HG03571 (cell line): Measurements from ENCODE around the gene IL9R.
A peak's percentile ranks its signal among the peaks of the same experiment; 100 is the strongest.
"Not testable (repeated sequence)": the region's sequence is repeated elsewhere in the genome, so short reads cannot be mapped to it uniquely, and the experiment has no call there.

ENCODE experiments used
- ATAC-seq: cut with Tn5 transposase; IDR thresholded peaks from one replicate; pipeline ENCODE4 v1.9.1; 2021; ENCODE audit not compliant: unreplicated experiment

The IL9R gene

GRCh38 chrX:155997436-155997835, at the start of gene IL9R:
TSS of gene IL9R (plus strand) at chrX:155997696. CDS start at chrX:155997760, 64 bp downstream.
- peak; percentile 79 for ATAC-seq

DNA sequence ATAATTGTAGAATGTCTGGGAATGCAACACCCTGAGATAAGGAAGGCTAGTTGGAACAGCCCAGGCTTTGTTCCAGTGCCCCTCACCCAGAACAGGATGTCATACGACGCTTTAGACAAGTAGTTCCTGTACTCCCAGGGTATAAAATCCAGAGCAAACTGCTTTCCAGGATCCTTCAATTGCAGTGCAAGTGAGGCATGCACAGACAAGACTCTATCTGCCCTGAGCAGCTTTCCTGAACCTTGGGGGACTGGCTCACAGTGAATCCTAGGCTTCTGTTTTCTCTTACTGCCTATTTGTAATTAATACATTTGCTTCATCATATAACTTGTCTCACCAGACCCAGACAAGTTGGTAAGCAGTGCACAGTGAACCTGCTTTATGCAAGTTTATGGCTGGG, 48.4 kb upstream of the IL9R start:
- ATAC-seq, result no peak

DNA sequence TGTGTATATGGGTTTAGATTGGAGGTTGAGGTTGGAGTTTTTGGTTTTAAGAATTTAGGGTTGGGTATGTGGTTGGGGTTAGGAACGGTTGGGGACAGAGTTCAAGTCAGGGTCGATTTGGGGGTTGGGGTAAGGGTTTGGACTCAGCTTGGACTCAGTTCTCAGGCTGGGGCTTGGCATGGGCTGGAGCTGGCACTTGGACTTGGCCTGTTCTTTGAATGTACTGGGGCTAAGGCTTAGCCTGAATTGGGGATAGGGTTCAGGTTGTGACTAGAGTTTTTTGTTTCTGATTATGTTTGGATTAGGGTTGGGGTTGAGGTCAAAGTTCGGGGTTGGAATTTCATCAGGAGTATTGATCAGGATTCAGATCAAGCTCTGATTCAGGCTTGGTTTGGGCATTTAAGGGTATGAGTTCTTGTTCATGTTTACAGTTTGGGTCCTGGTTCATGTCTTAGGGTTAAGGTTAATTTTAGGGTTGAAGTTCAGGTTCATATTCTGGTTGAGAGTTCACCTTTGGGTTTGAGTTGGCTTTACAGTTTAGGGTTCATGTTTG, 46.2 kb upstream of the IL9R start:
- ATAC-seq, result no peak

- no peak for ATAC-seq
Measured at GRCh38 chrX:155953055-155953454, 44.4 kb upstream of the IL9R start.

DNA sequence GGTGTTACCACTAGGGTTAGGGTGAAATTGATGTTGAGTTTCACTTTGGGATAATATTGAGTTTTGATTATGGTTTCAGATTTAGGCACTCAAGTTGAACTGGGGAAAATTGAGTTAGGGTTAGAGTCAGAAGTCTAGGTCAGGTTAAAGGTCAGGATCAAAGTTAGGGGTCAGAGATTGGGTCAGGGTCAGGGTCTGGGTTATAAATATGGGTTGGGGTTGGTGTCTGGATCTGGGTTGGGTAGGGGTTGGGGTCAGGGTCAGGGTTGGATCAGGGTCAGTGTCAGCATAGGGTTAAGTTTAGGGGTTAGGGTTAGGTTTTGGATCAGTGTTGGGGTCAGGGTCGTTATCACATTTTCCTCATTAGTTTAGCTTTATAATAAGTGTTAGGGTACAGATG, 42.7 kb upstream of the IL9R start:
- ATAC-seq, result no peak

DNA sequence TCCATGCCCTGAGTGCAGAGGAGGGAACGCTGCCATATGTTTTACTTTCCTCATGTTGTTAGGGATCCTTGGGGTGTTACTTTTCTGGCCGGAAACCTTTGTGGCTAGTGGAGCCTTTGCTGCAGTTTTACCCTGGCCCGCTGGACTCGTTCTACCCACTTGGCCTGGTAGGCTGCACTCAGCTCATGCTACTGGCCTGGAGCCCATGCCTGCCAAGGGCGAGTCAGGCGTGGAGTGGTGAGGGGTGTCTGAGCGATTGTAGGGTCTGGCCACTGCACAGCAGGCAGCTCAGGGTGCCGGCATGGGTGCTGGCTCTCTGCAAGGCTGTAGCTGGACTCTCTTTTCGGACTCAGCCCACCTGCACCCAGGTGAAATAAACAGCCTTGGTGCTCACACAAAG, 41.4 kb upstream of the IL9R start:
- ATAC-seq, result no peak

DNA sequence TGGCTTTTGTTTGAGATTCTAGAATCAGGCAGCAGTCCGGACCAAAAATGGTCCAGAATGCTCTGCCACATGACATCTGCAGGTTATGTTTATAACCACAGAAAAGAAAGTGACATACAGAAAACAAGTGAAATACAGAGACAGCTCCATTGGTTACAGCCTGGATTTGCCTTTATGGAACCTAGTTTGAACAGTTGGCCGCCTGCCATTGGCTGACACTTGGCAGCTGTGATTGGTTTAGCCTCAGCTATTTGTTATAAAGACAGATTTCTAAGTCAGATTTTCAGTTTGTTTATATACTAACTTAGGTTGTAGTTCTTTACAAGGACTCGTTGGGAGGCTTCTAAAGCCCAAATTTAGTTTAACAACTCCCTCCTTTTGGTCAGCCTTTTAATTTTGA, 40.8 kb upstream of the IL9R start:
- no peak for ATAC-seq

GRCh38 chrX:155957843-155958242, 39.7 kb upstream of the IL9R start:
- ATAC-seq, result no peak

DNA sequence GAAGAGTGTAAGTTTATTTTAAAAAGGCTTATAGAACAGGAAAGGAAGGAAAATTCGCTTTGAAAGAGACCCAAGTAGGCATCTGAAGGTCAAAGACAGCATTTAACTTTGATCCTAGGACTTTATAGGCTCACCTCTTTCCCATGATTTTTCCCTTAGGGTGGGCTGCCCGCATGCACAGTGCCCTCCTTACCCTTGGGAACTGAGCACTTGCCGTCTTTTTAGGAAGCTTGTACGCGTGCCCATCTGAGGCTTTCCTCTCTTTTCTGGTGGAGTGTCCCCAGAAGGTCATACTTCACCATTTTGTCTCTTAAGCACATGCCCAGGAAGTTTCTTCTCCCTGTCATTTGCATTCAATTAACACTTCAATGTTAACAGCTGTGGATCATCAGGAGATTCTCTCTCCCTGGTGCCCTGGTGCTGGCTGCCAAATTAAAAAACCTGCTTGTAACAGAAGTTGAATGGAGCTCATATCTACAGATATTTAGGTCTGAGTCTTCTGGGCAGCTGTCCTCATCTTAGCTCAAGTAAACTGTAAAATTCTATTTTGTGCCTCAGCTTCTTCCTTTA, 38.4 kb upstream of the IL9R start:
- no peak for ATAC-seq

DNA sequence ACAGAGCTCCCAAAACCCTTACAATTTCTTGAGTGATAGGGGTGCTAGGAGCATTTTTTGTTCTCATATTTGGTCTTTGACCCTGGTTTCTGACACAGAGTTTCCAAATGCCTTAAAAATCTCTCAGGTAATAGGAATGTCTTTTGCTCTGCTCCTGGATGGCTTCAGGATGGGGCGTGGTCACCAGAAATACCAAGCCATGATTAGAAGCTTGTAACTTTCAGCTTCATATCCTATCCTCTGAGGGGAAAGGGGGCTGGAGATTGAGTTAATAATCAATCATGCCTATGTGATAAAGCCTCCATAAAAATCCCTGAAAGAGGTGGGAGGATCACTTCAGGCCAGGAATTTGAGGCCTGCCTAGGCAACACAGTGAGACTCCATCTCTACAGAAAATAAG, 34.6 kb upstream of the IL9R start:
- no peak for ATAC-seq

DNA sequence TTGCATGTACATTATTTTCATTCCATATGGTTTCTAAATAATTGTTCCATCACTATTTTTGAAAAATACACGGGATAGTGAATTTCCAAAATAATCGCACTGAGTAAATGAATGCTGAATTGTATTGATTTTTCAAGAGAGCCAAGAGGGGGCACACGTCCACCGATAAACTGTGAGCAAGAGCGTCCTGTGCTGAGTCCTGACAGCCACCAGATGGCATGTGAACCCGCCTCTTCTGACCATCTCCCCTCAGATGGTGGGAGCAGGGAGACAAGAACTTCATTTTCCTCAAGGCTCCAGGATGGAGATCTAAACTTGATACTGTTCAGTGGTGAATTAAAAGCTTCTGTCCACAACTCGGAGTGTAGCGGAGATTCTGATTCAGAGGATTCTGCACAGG, 30.6 kb upstream of the IL9R start:
- ATAC-seq, result no peak

DNA sequence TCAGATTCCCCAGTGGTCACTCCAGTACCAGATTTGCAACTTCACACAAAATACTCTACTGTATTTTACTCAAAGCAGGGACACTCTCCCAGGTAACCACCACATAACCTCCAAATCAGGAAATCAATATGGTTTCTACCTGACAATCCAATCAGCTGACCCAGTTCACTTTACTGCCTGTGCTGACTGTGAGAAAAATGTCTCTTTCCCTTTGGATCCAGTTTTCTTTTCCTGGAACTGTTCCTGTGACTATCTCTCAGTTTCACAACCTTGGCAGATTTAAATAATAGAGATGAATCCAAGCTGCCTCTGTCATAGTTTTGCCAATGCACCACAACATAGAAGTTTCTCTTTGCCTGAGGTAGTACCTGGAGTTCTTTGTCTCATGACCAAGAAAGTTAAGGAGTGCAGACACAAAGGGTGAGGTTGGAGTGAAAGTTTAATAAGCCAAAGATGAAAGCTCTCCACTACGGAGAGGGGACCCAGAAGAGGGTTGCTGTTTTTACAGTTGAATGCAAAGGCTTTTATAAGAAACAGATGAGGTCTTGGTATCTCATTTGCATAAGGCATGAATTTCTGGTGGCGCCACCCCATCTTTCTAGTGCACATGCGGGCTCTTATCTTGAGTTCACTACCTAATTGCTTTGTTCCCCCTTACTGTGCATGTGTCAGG, 29.7 kb upstream of the IL9R start:
- no peak for ATAC-seq

GRCh38 chrX:155968326-155968661, 29.2 kb upstream of the IL9R start:
- no peak for ATAC-seq

- no peak for ATAC-seq
Measured at GRCh38 chrX:155968791-155969190, 28.7 kb upstream of the IL9R start.

DNA sequence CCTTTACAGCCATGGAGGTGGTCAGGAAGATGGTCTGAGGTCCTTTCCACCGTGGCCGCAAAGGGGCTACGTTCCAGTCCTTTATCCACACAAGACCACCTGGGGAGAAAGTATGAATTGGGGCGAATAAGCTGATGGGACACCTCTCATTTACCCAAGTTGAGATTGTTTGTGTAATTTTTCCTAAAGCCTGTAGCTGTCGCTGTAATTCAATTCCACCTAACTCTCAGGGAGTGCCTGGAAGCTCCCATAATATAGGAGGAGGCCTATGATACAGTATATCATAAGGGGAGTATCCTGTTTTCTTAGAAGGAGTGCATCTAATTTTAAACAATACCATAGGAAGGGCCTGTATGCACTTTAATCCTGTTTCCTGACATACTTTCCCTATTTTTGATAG, 25.8 kb upstream of the IL9R start:
- not testable (repeated sequence) for ATAC-seq

DNA sequence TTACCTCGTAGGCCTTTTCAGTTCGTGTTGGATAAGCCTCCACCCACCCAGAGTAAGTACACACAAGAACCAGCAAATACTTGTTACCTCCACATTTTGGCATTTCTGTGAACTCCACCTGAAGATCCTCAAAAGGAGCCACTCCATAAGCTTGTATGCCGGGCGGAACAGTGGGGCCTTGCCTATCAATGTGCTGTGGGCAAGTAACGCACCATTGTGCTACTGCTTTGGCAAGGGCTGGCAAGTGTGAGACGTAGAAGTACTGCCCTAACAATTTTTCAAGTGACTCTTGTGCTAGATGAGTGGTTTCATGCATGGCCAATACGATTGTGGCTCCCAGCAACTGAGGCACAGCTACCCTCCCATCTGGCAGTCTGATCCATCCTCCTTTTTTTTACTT, 25.3 kb upstream of the IL9R start:
- ATAC-seq, result not testable (repeated sequence)

DNA sequence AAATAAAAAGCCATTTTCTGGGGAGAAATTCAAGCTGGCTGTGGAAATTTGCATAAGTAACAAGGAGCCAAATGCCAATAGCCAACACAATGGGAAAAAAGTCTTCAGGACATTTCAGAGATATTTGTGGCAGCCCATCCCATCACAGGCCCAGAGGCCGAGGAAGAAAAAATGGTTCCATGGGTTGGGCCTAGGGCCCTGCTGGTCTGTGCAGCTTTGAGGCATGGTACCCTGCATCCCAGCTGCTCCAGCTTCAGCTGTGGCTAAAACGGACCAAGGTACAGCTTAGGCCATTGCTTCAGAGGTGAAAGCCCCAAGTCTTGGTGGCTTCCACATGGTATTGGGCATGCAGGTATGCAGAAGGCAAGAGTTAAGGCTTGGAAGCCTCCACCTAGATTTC, 14.2 kb upstream of the IL9R start:
- ATAC-seq, result no peak

DNA sequence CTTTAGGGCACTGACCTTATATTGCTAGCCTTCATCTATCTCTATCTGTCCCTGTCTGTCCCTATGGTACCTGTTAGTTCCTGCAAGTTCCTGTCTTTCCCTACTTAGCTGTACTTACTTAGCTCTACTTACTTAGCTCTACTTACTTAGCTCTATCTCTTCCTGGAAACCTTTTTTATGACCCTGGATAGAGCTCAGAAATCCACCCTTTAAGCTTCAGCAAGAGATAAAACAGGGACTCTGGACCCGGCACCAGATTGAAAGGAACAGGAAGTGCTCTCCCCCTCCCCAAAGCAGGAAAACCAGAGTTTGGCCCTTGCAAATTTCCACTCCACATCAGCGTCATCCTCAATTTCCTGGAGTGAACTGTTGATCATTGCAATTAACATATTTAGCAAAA, 12.3 kb upstream of the IL9R start:
- ATAC-seq, result no peak

DNA sequence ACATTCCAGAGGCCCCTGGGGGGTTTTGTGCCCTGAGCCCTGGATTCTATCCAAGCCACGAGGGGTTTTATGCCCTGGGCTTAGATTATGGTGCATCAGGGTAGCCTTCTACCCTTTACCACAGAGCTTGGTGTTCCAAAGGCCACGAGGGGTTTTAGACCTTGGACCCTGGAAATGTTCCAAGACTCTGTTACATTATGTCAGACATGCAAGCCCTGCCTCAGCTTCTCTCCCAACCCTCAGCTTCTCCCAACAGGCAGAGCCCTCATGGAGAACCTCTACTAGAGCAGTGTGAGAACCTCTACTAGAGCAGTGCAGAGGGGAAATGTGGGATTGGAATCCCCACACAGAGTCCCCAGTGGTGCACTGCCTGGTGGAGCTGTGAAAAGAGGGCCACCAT, 10.5 kb upstream of the IL9R start:
- ATAC-seq, result not testable (repeated sequence)

GRCh38 chrX:155988859-155989258, 8.6 kb upstream of the IL9R start:
- no peak for ATAC-seq

- ATAC-seq, result no peak
Measured at GRCh38 chrX:155993421-155993820, 4.1 kb upstream of the IL9R start.

- no peak for ATAC-seq
Measured at GRCh38 chrX:155995321-155995875, 2.1 kb upstream of the IL9R start.

GRCh38 chrX:155998116-155998515, 620 bp downstream of the IL9R start:
- ATAC-seq, result no peak
